ENCODE results near the gene AADACL2. TPM values are rescaled to one million over a fixed set of nuclear protein-coding genes. Genes with fewer than 3 reads are reported as not detected.

Gene AADACL2
- total and polyA plus RNA-seq, 12 donors, result 0.07 to 0.19 TPM; not detected in 10

DNA sequence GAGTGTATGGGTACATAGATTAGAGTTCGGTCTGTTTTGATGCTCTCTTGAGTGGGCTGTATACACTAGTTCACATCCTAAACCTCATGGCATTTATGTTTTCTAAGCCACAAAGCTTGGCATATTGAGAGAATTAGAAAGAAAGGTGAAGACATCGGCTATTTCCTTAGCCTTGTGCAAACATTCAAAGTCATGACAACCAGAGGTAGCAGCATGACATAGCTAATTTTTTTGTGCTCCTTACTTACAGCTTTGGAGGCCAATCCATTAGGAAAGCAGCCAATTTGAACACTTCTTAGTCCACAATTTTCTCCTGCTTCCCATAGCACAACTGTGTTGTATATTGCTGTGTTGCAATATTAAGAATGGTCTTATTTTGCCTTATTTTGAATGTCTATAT is 58.7 kb downstream of the AADACL2 start:
- Histone ChIP-seq H3K36me3 (replicated peaks in 1 of 2) (no peaks in the 10 kb centered on the region), H3K4me1 (replicated peaks in 1 of 2) (peaks cover 4 to 18% of the 10 kb centered on the region in 2 donors), H3K27me3 (no peaks in the 10 kb centered on the region), H3K9me3 (replicated peaks in 1 of 3) (no peaks in the 10 kb centered on the region), H3K27ac (no peak overlapping the region), H3K4me3 (no peak overlapping the region)
- TF ChIP-seq, protein P1, sequence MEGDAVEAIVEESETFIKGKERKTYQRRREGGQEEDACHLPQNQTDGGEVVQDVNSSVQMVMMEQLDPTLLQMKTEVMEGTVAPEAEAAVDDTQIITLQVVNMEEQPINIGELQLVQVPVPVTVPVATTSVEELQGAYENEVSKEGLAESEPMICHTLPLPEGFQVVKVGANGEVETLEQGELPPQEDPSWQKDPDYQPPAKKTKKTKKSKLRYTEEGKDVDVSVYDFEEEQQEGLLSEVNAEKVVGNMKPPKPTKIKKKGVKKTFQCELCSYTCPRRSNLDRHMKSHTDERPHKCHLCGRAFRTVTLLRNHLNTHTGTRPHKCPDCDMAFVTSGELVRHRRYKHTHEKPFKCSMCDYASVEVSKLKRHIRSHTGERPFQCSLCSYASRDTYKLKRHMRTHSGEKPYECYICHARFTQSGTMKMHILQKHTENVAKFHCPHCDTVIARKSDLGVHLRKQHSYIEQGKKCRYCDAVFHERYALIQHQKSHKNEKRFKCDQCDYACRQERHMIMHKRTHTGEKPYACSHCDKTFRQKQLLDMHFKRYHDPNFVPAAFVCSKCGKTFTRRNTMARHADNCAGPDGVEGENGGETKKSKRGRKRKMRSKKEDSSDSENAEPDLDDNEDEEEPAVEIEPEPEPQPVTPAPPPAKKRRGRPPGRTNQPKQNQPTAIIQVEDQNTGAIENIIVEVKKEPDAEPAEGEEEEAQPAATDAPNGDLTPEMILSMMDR (IDR thresholded peaks at IDR 0.05), result no peak
- no peak for TF ChIP-seq POLR2A (IDR thresholded peaks at IDR 0.05)
- intact Hi-C loops (cut with DNase I), result no loop called here
- WGBS, 4 donors, result 87 to 93% (median 89%) methylated on average over 2 of the region's 2 CpGs
- no peak for DNase-seq

GRCh38 chr3:151793636-151794035 is 59.9 kb downstream of the AADACL2 start:
- Histone ChIP-seq H3K4me1 (replicated peaks in 1 of 2) (peaks cover 4 to 18% of the 10 kb centered on the region in 2 donors), H3K4me3 (no peak overlapping the region), H3K9me3 (replicated peaks in 1 of 3) (no peaks in the 10 kb centered on the region), H3K36me3 (replicated peaks in 1 of 2) (no peaks in the 10 kb centered on the region), H3K27me3 (no peaks in the 10 kb centered on the region), H3K27ac (peak overlapping the region in 1 of 5 donors; percentile 20)
- TF ChIP-seq, protein P1 (IDR thresholded peaks at IDR 0.05), result no peak
- no peak for TF ChIP-seq POLR2A (IDR thresholded peaks at IDR 0.05)
- no peak for DNase-seq
- WGBS, 4 donors, result 46 to 68% (median 57%) methylated on average over 2 of the region's 2 CpGs
- intact Hi-C loops (cut with DNase I), result no loop called here

GRCh38 chr3:151794080-151794479 is 60.4 kb downstream of the AADACL2 start:
- Histone ChIP-seq H3K36me3 (replicated peaks in 1 of 2) (no peaks in the 10 kb centered on the region), H3K4me1 (replicated peaks in 1 of 2) (peaks cover 4 to 18% of the 10 kb centered on the region in 2 donors), H3K27me3 (no peaks in the 10 kb centered on the region), H3K9me3 (replicated peaks in 1 of 3) (no peaks in the 10 kb centered on the region), H3K4me3 (no peak overlapping the region), H3K27ac (peak overlapping the region in 1 of 5 donors; percentile 20)
- intact Hi-C loops (cut with DNase I), result no loop called here
- DNase-seq, result no peak
- TF ChIP-seq, protein P1 (IDR thresholded peaks at IDR 0.05), result no peak
- no peak for TF ChIP-seq POLR2A (IDR thresholded peaks at IDR 0.05)
- 83 to 93% (median 90%) methylated on average over 2 of the region's 2 CpGs for WGBS, 4 donors

DNA sequence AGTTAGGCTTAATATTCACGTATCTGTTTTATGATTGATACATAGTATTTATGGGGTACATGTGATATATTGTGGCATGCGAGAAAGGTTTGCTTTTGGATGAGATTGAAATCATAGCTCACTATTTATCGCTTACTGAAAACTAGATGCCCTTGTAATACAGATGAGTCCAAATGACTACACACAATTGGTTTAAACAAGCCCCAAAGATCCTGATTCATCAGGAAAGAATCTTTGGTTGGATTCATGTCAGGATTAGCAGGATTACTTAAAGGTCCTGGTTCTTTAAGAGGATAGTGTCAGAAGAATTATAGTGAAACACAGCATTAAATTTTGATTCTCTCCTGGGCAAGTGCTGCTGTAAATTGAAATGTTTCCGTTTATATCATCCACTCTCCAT is 61.5 kb downstream of the AADACL2 start:
- peaks cover 4 to 18% of the 10 kb centered on the region in 2 donors for H3K4me1 ChIP-seq (replicated peaks in 1 of 2)
- no peak overlapping the region for H3K4me3 ChIP-seq
- intact Hi-C loops (cut with DNase I), result no loop called here
- DNase-seq, result no peak
- H3K9me3 ChIP-seq (replicated peaks in 1 of 3), result no peaks in the 10 kb centered on the region
- H3K27ac ChIP-seq, result peak overlapping the region in 4 of 5 donors; percentile 17 to 71 (median 60)
- WGBS, 4 donors, result 56 to 64% (median 59%) methylated on average over 4 of the region's 4 CpGs
- no peaks in the 10 kb centered on the region for H3K36me3 ChIP-seq (replicated peaks in 1 of 2)
- no peaks in the 10 kb centered on the region for H3K27me3 ChIP-seq
- TF ChIP-seq POLR2A (IDR thresholded peaks at IDR 0.05), result peak in 1 of 2 donors; percentile 5
- TF ChIP-seq, protein P1 (IDR thresholded peaks at IDR 0.05), result no peak

All from adrenal gland (tissue), 12 donors.